Muscle of back (tissue), 10 donors: Measurements from ENCODE around the gene BCAR3. TPM values are rescaled to one million over a fixed set of nuclear protein-coding genes. Genes with fewer than 3 reads are reported as not detected.

Source experiments
- polyA plus RNA-seq, 10 donors: library from polyadenylated mRNA; unstranded; fragments of 120-200 nt; gene quantifications; one replicate each; pipeline ENCODE4 v1.2.1, GENCODE V29; 2013; ENCODE audit not compliant: insufficient read length in 10 of 10

BCAR3 gene
- polyA plus RNA-seq, 10 donors: 13.5 to 20.5 (median 17.1) TPM

Other genes with a start within 250 kb of the BCAR3 start
- gene FNBP1L, start 233.7 kb downstream of the BCAR3 start, polyA plus RNA-seq: 10 to 100 TPM; 39.4 to 70.8 (median 48.6) TPM
- gene DNTTIP2, start 197.4 kb upstream of the BCAR3 start, polyA plus RNA-seq: 10 to 100 TPM; 41.0 to 55.1 (median 45.4) TPM
- 10 to 100 TPM in 1 of 10 donors, 1 to 10 TPM in 9; 6.3 to 11.9 (median 8.6) TPM for gene GCLM, start 227.6 kb upstream of the BCAR3 start, polyA plus RNA-seq